Stimulated activated CD4-positive, alpha-beta T cell treated with anti-CD3 and anti-CD28 coated beads, Interleukin-4, amount 100 ng/mL, for 24 hours (primary cell): ENCODE data around the gene TACSTD2.
"Not testable (repeated sequence)": the region's sequence is repeated elsewhere in the genome, so short reads cannot be mapped to it uniquely, and the experiment has no call there.

ENCODE experiments used
- DNase-seq: peaks from one replicate; pipeline ENCODE4 v3.0.0-alpha.2; 2020

The TACSTD2 gene

GRCh38 chr1:58555393-58555792 lies 21.7 kb downstream of the TACSTD2 start:
- no peak for DNase-seq

GRCh38 chr1:58551186-58552140 lies 25.6 kb downstream of the TACSTD2 start:
- no peak for DNase-seq

GRCh38 chr1:58549291-58549690 lies 27.8 kb downstream of the TACSTD2 start:
- not testable (repeated sequence) for DNase-seq

- DNase-seq = no peak
These were observed 28.7 kb downstream of the TACSTD2 start for GRCh38 chr1:58548371-58548770.

- peak; percentile 98 for DNase-seq
These were observed 30.3 kb downstream of the TACSTD2 start, which contains the start of gene OMA1 for GRCh38 chr1:58546520-58547308. OMA1 (minus strand) TSS chr1:58546726; CDS start chr1:58539294, 7,432 bp downstream.

- DNase-seq = peak; percentile 79
These were observed 31.2 kb downstream of the TACSTD2 start for GRCh38 chr1:58545591-58546519.

GRCh38 chr1:58543260-58543659 lies 33.8 kb downstream of the TACSTD2 start:
- no peak for DNase-seq

GRCh38 chr1:58539553-58539952 lies 37.5 kb downstream of the TACSTD2 start:
- DNase-seq = no peak

GRCh38 chr1:58538821-58539220 lies 38.2 kb downstream of the TACSTD2 start:
- no peak for DNase-seq

GRCh38 chr1:58531842-58532241 lies 45.2 kb downstream of the TACSTD2 start:
- not testable (repeated sequence) for DNase-seq

- no peak for DNase-seq
These were observed 47.8 kb downstream of the TACSTD2 start for GRCh38 chr1:58529284-58529683.

GRCh38 chr1:58528518-58528917 lies 48.5 kb downstream of the TACSTD2 start:
- DNase-seq = no peak
